Caco-2 (cell line): Measurements from ENCODE around the gene MAD1L1. TPM values are rescaled to one million over a fixed set of nuclear protein-coding genes. Genes with fewer than 3 reads are reported as not detected.

ENCODE experiments used
- BruUV-seq: library from RNA; stranded (reverse); fragments of 400-500 nt; replicated peaks from 2 replicates; lab custom pipeline; 2021; lab: Mats Ljungman, UMichigan
- CTCF ChIA-PET: fragments of 300-600 bp; sonication (Branson Sonifier 250); formaldehyde crosslinking; loops from one replicate; lab custom pipeline; 2022; ENCODE audit warnings: antibody characterized with exemption; lab: Charles Lee
- POLR2A ChIA-PET: fragments of 300-600 bp; sonication (Branson Sonifier 250); formaldehyde crosslinking; loops from one replicate; lab custom pipeline; 2022; ENCODE audit warnings: antibody characterized with exemption; lab: Charles Lee
- DNase-seq, 2 experiments: peaks; one replicate each; pipeline versions ENCODE4 v3.0.0 to v3.0.0-alpha.2; 2020 to 2022
- H3K27me3 ChIP-seq: replicated peaks from 2 replicates; pipeline ENCODE4 v1.6.0; 2011; ENCODE audit warnings: low read length; ENCODE audit not compliant: control insufficient read depth, insufficient read depth
- H3K36me3 ChIP-seq: 2 replicates; pipeline ENCODE4 v1.5.1; 2011; ENCODE audit warnings: low read length; ENCODE audit not compliant: control insufficient read depth, insufficient read depth
- H3K4me1 ChIP-seq: fragments of 250-450 bp; sonication (Bioruptor Pico); 2 replicates; pipeline ENCODE4 v1.5.1; 2020; ENCODE audit warnings: mild to moderate bottlenecking
- H3K4me3 ChIP-seq: 2 replicates; pipeline ENCODE4 v1.5.1; 2011; ENCODE audit warnings: low read depth, mild to moderate bottlenecking, control low read depth, low read length
- H3K9me3 ChIP-seq: fragments of 250-450 bp; sonication (Bioruptor Pico); 2 replicates; pipeline ENCODE4 v1.5.1; 2020; ENCODE audit warnings: mild to moderate bottlenecking, moderate library complexity
- H3K27ac Mint-ChIP-seq: one replicate; pipeline ENCODE4 v1.8.0; 2022; ENCODE audit warnings: mixed read lengths; ENCODE audit not compliant: unreplicated experiment
- H3K27me3 Mint-ChIP-seq: one replicate; pipeline ENCODE4 v1.8.0; 2022; ENCODE audit warnings: mixed read lengths; ENCODE audit not compliant: insufficient read depth, unreplicated experiment
- H3K36me3 Mint-ChIP-seq: one replicate; pipeline ENCODE4 v1.8.0; 2022; ENCODE audit warnings: mild to moderate bottlenecking, mixed read lengths; ENCODE audit not compliant: insufficient read depth, unreplicated experiment
- H3K4me1 Mint-ChIP-seq: one replicate; pipeline ENCODE4 v1.8.0; 2022; ENCODE audit warnings: low read depth, mixed read lengths; ENCODE audit not compliant: unreplicated experiment
- H3K4me3 Mint-ChIP-seq: one replicate; pipeline ENCODE4 v1.8.0; 2022; ENCODE audit warnings: mild to moderate bottlenecking, moderate library complexity, mixed read lengths; ENCODE audit not compliant: unreplicated experiment
- H3K9me3 Mint-ChIP-seq: one replicate; pipeline ENCODE4 v1.8.0; 2022; ENCODE audit warnings: mixed read lengths; ENCODE audit not compliant: unreplicated experiment
- intact Hi-C: fragments of 100-400 bp; cut with micrococcal nuclease; formaldehyde crosslinking; loops from one replicate; pipeline ENCODE4 v1.10.0; 2022; ENCODE audit not compliant: unreplicated experiment
- total RNA-seq: library from RNA; stranded (reverse); gene quantifications from 2 replicates; pipeline ENCODE4 v1.2.3, GENCODE V29; 2022
- TF ChIP-seq, protein P1 (sequence below), 2 experiments: fragments of 200-600 bp in 1 of 2; IDR thresholded peaks; 1 replicate in 1 of 2; 2 replicates in 1 of 2; pipeline versions ENCODE4 v1.5.1 to v1.8.0; 2011 to 2022; ENCODE audit warnings: antibody characterized with exemption in 1 of 2, control low read depth in 1 of 2, inconsistent platforms in 1 of 2, low read depth in 1 of 2, low read length in 1 of 2, mild to moderate bottlenecking in 1 of 2, moderate library complexity in 1 of 2; ENCODE audit not compliant: insufficient read depth in 1 of 2, severe bottlenecking in 1 of 2, unreplicated experiment in 1 of 2

Gene MAD1L1
- total RNA-seq, 1 experiment from 2014 or later, result 58.6 TPM

DNA sequence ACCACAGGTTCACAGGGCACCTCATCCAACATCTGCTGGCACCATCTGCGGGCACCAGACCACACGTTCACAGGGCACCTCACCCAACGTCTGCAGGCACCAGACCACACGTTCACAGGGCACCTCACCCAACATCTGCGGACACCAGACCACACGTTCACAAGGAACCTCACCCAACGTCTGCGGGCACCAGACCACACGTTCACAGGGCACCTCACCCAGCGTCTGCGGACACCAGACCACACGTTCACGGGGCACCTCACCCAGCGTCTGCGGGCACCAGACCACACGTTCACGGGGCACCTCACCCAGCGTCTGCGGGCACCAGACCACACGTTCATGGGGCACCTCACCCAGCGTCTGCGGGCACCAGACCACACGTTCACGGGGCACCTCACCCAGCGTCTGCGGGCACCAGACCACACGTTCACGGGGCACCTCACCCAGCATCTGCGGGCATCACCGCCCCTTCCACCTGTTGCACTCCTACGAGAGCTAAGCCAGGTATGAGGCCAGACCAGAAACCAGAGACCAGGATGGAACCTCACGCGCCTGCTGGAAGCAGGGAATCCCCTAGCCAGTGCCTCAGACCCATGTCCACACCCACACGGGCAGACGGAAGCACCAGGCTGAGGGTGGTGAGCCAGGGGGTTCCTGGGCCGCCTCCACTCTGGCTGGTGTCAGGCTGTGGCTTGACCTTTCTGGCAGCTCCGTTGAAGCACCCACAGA, 182.8 kb downstream of the MAD1L1 start:
- H3K27me3 Mint-ChIP-seq, result no peaks in the 10 kb centered on the region
- CTCF ChIA-PET, result no interaction called here

DNA sequence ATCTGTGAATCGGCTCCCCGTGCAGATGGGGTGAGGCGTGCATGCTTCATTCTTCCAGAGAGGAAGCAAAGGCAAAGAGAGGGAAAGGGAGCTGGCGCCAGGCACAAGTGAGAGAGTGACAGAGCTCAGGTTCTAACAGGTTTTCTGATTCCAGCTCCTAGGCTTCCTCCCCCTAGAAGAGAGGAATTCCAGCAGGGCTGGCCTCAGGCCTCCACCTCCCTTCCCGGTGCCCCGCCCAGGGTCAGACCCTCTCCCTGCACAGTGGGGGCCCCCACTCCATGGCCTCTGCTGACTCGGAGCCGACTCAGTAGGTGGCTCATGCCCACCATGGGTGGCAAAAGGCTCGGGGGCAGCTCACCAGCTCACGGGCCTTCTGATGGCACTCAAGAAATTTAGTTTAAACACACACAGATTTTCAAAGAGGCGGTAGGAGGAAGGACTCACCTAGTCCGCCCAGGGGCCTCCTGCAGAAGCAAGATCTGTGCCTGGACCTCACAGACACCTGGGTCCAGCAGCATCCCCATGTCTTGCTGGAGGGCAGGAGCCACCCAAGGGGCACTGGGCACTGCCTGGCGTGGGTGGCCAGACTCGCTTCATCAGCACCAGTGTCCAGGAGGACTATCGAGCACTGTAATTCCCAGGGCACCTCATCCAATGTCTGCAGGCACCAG, 183.5 kb downstream of the MAD1L1 start:
- intact Hi-C loops, result no loop called here
- peaks cover 27% of the 10 kb centered on the region for H3K36me3 Mint-ChIP-seq
- POLR2A ChIA-PET, result no interaction called here
- CTCF ChIA-PET, result no interaction called here
- no peaks in the 10 kb centered on the region for H3K27me3 ChIP-seq
- H3K4me1 Mint-ChIP-seq, result no peaks in the 10 kb centered on the region
- H3K9me3 ChIP-seq, result no peaks in the 10 kb centered on the region
- no peaks in the 10 kb centered on the region for H3K36me3 ChIP-seq
- H3K27me3 Mint-ChIP-seq, result no peaks in the 10 kb centered on the region
- no peaks in the 10 kb centered on the region for H3K9me3 Mint-ChIP-seq
- TF ChIP-seq, protein P1, sequence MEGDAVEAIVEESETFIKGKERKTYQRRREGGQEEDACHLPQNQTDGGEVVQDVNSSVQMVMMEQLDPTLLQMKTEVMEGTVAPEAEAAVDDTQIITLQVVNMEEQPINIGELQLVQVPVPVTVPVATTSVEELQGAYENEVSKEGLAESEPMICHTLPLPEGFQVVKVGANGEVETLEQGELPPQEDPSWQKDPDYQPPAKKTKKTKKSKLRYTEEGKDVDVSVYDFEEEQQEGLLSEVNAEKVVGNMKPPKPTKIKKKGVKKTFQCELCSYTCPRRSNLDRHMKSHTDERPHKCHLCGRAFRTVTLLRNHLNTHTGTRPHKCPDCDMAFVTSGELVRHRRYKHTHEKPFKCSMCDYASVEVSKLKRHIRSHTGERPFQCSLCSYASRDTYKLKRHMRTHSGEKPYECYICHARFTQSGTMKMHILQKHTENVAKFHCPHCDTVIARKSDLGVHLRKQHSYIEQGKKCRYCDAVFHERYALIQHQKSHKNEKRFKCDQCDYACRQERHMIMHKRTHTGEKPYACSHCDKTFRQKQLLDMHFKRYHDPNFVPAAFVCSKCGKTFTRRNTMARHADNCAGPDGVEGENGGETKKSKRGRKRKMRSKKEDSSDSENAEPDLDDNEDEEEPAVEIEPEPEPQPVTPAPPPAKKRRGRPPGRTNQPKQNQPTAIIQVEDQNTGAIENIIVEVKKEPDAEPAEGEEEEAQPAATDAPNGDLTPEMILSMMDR (IDR thresholded peaks at IDR 0.05; ENCODE audit: insufficient read depth in 1 of 2, low read depth in 1 of 2, low read length in 1 of 2, severe bottlenecking in 1 of 2, unreplicated experiment in 1 of 2), result no peak
- no peak overlapping the region for H3K27ac Mint-ChIP-seq
- H3K4me3 Mint-ChIP-seq, result no peak overlapping the region
- no peaks in the 10 kb centered on the region for H3K4me1 ChIP-seq
- H3K4me3 ChIP-seq, result no peak overlapping the region
- DNase-seq, result no peak
- BruUV-seq, result no TSS peak

More for the DNA sequence above, 182.8 kb downstream of the MAD1L1 start:
- Mint-ChIP-seq H3K4me3 (no peak overlapping the region), H3K36me3 (peaks cover 26% of the 10 kb centered on the region), H3K4me1 (no peaks in the 10 kb centered on the region), H3K9me3 (no peaks in the 10 kb centered on the region), H3K27ac (no peak overlapping the region)
- H3K36me3 ChIP-seq, result no peaks in the 10 kb centered on the region
- POLR2A ChIA-PET, result no interaction called here
- H3K9me3 ChIP-seq, result no peaks in the 10 kb centered on the region
- no peak overlapping the region for H3K4me3 ChIP-seq
- no peak for DNase-seq
- intact Hi-C loops, result no loop called here
- TF ChIP-seq, protein P1 (IDR thresholded peaks at IDR 0.05; ENCODE audit: insufficient read depth in 1 of 2, low read depth in 1 of 2, low read length in 1 of 2, severe bottlenecking in 1 of 2, unreplicated experiment in 1 of 2), result no peak
- BruUV-seq, result no TSS peak
- no peaks in the 10 kb centered on the region for H3K27me3 ChIP-seq
- H3K4me1 ChIP-seq, result no peaks in the 10 kb centered on the region

DNA sequence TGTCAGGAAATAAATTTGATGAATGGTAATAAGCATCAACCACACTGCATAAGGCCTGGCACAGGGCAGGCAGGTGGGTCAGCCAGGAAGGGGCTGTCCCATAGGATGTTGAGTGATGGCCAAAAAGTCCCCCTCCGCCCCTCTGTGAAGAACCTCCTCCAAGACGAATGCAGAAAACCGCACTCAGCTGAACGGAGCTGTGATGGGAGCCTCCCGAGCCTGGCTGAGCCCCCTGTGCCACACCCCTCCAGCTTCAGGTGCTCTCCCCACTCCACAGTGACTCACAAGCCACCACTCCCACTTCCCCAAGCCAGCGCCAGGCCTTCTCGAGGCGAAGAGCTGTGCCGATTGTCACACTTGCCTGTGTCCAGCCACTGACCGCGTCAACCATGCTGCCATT, 184.2 kb downstream of the MAD1L1 start:
- Mint-ChIP-seq H3K4me1 (no peaks in the 10 kb centered on the region), H3K27ac (no peak overlapping the region), H3K36me3 (peaks cover 31% of the 10 kb centered on the region), H3K9me3 (no peaks in the 10 kb centered on the region), H3K4me3 (no peak overlapping the region), H3K27me3 (no peaks in the 10 kb centered on the region)
- Histone ChIP-seq H3K27me3 (no peaks in the 10 kb centered on the region), H3K9me3 (no peaks in the 10 kb centered on the region), H3K4me3 (no peak overlapping the region), H3K36me3 (peaks cover 1% of the 10 kb centered on the region; the same call in 1 of the 2 replicates), H3K4me1 (no peaks in the 10 kb centered on the region)
- no TSS peak for BruUV-seq
- no peak for DNase-seq
- intact Hi-C loops, result no loop called here
- ChIA-PET CTCF (no interaction called here), POLR2A (no interaction called here)
- TF ChIP-seq, protein P1 (IDR thresholded peaks at IDR 0.05; ENCODE audit: insufficient read depth in 1 of 2, low read depth in 1 of 2, low read length in 1 of 2, severe bottlenecking in 1 of 2, unreplicated experiment in 1 of 2), result no peak
